Nephron progenitor cell (in vitro differentiated cells): ENCODE results near the gene GATA5.
"Not testable (repeated sequence)": the region's sequence is repeated elsewhere in the genome, so short reads cannot be mapped to it uniquely, and the experiment has no call there.

ENCODE experiments used
- DNase-seq: peaks from one replicate; pipeline ENCODE4 v3.0.0; 2021
- H3K27ac Mint-ChIP-seq: 2 replicates; pipeline ENCODE4 v1.8.0; 2021; ENCODE audit warnings: mild to moderate bottlenecking, moderate library complexity, mixed read lengths
- H3K27me3 Mint-ChIP-seq: 2 replicates; pipeline ENCODE4 v1.8.0; 2021; ENCODE audit warnings: mild to moderate bottlenecking, low read depth, mixed read lengths; ENCODE audit not compliant: poor library complexity
- H3K36me3 Mint-ChIP-seq: 2 replicates; pipeline ENCODE4 v1.8.0; 2021; ENCODE audit warnings: low read depth, mixed read lengths
- H3K4me1 Mint-ChIP-seq: 2 replicates; pipeline ENCODE4 v1.8.0; 2021; ENCODE audit warnings: mixed read lengths
- H3K4me3 Mint-ChIP-seq: 2 replicates; pipeline ENCODE4 v1.8.0; 2021; ENCODE audit warnings: mild to moderate bottlenecking, moderate library complexity, mixed read lengths
- H3K9me3 Mint-ChIP-seq: 2 replicates; pipeline ENCODE4 v1.8.0; 2021; ENCODE audit warnings: mild to moderate bottlenecking, moderate library complexity, mixed read lengths
- CTCF ChIP-seq: fragments of 200-600 bp; sonication (generic); IDR thresholded peaks from 2 replicates; pipeline ENCODE4 v1.5.0; 2021; ENCODE audit warnings: antibody characterized with exemption

Gene GATA5

GRCh38 chr20:62493886-62494285 lies 18.1 kb upstream of the GATA5 start:
- Mint-ChIP-seq H3K36me3 (no peaks in the 10 kb centered on the region), H3K27me3 (peaks cover 13% of the 10 kb centered on the region), H3K4me1 (peaks cover 17% of the 10 kb centered on the region), H3K9me3 (no peaks in the 10 kb centered on the region), H3K27ac (no peak overlapping the region), H3K4me3 (no peak overlapping the region)
- TF ChIP-seq CTCF: no peak
- no peak for DNase-seq

GRCh38 chr20:62493253-62493885 lies 17.6 kb upstream of the GATA5 start:
- TF ChIP-seq CTCF: no peak
- Mint-ChIP-seq H3K4me3 (no peak overlapping the region), H3K27ac (no peak overlapping the region), H3K36me3 (no peaks in the 10 kb centered on the region), H3K4me1 (peaks cover 22% of the 10 kb centered on the region), H3K27me3 (peaks cover 18% of the 10 kb centered on the region), H3K9me3 (no peaks in the 10 kb centered on the region)
- DNase-seq: no peak

GRCh38 chr20:62492711-62493110 lies 16.9 kb upstream of the GATA5 start:
- TF ChIP-seq CTCF: no peak
- Mint-ChIP-seq H3K4me3 (no peak overlapping the region), H3K36me3 (no peaks in the 10 kb centered on the region), H3K27ac (no peak overlapping the region), H3K4me1 (peaks cover 25% of the 10 kb centered on the region), H3K27me3 (peaks cover 22% of the 10 kb centered on the region), H3K9me3 (no peaks in the 10 kb centered on the region)
- DNase-seq: no peak

- not testable (repeated sequence) for H3K4me3 Mint-ChIP-seq, H3K36me3 Mint-ChIP-seq, H3K27ac Mint-ChIP-seq, DNase-seq, H3K9me3 Mint-ChIP-seq
- Mint-ChIP-seq H3K4me1 (peaks cover 33% of the 10 kb centered on the region), H3K27me3 (peaks cover 32% of the 10 kb centered on the region)
These were observed 15.0 kb upstream of the GATA5 start for GRCh38 chr20:62490783-62491182.

- no peaks in the 10 kb centered on the region for H3K36me3 Mint-ChIP-seq
These were observed 14.1 kb upstream of the GATA5 start for GRCh38 chr20:62489932-62490263.

GRCh38 chr20:62489186-62489931 lies 13.6 kb upstream of the GATA5 start:
- H3K9me3 Mint-ChIP-seq: no peaks in the 10 kb centered on the region
- no peaks in the 10 kb centered on the region for H3K36me3 Mint-ChIP-seq
- peaks cover 37% of the 10 kb centered on the region for H3K27me3 Mint-ChIP-seq
- H3K4me1 Mint-ChIP-seq: peaks cover 43% of the 10 kb centered on the region
- no peak overlapping the region for H3K4me3 Mint-ChIP-seq
- no peak overlapping the region for H3K27ac Mint-ChIP-seq
- no peak for DNase-seq
- no peak for TF ChIP-seq CTCF

More at GRCh38 chr20:62489932-62490263, 14.1 kb upstream of the GATA5 start:
- no peaks in the 10 kb centered on the region for H3K9me3 Mint-ChIP-seq
- H3K4me3 Mint-ChIP-seq: no peak overlapping the region
- peaks cover 37% of the 10 kb centered on the region for H3K27me3 Mint-ChIP-seq
- peaks cover 42% of the 10 kb centered on the region for H3K4me1 Mint-ChIP-seq
- no peak for DNase-seq
- H3K27ac Mint-ChIP-seq: no peak overlapping the region
- no peak for TF ChIP-seq CTCF
